ENCODE results near the gene CAT. TPM values are rescaled to one million over a fixed set of nuclear protein-coding genes. Genes with fewer than 3 reads are reported as not detected.

Gene CAT
- total RNA-seq, 4 donors from 2014 or later = 21.9 to 99.0 (median 39.9) TPM

GRCh38 chr11:34397811-34398210 lies 40.9 kb upstream of the CAT start:
- no peak overlapping the region for H3K27ac ChIP-seq
- no peak for DNase-seq
- peaks cover 0 to 14% (median 4%) of the 10 kb centered on the region in 3 donors for H3K4me1 ChIP-seq
- H3K27me3 ChIP-seq = peaks cover 0 to 95% (median 3%) of the 10 kb centered on the region in 4 donors
- no peak for TF ChIP-seq POLR2A (IDR thresholded peaks at IDR 0.05)
- no peak for TF ChIP-seq CTCF (IDR thresholded peaks at IDR 0.05)
- no peaks in the 10 kb centered on the region for H3K36me3 ChIP-seq
- intact Hi-C loops (cut with DNase I) = no loop called here
- 85 to 87% methylated on average over 2 of the region's 2 CpGs for WGBS, 2 donors
- H3K4me3 ChIP-seq = no peak overlapping the region
- peaks cover 0 to 16% (median 8%) of the 10 kb centered on the region in 3 donors for H3K9me3 ChIP-seq

- WGBS, 2 donors = 54 to 68% methylated on average over 4 of the region's 4 CpGs
- Histone ChIP-seq H3K36me3 (no peaks in the 10 kb centered on the region), H3K9me3 (no peaks in the 10 kb centered on the region), H3K4me3 (no peak overlapping the region), H3K27me3 (peaks cover 0 to 84% (median 0%) of the 10 kb centered on the region in 4 donors), H3K4me1 (peaks cover 0 to 24% (median 0%) of the 10 kb centered on the region in 3 donors), H3K27ac (no peak overlapping the region)
- TF ChIP-seq POLR2A (IDR thresholded peaks at IDR 0.05) (no peak), CTCF (IDR thresholded peaks at IDR 0.05) (no peak)
- DNase-seq = no peak
- intact Hi-C loops (cut with DNase I) = no loop called here
Measured at GRCh38 chr11:34403431-34403830, 35.3 kb upstream of the CAT start.

GRCh38 chr11:34404280-34404679 lies 34.5 kb upstream of the CAT start:
- peaks cover 0 to 24% (median 0%) of the 10 kb centered on the region in 3 donors for H3K4me1 ChIP-seq
- no peak for DNase-seq
- peaks cover 0 to 76% (median 0%) of the 10 kb centered on the region in 4 donors for H3K27me3 ChIP-seq
- H3K36me3 ChIP-seq = no peaks in the 10 kb centered on the region
- intact Hi-C loops (cut with DNase I) = no loop called here
- no peak overlapping the region for H3K27ac ChIP-seq
- no peak overlapping the region for H3K4me3 ChIP-seq
- TF ChIP-seq CTCF (IDR thresholded peaks at IDR 0.05) (no peak), POLR2A (IDR thresholded peaks at IDR 0.05) (no peak)
- WGBS, 2 donors = 81 to 87% methylated on average over 6 of the region's 6 CpGs
- no peaks in the 10 kb centered on the region for H3K9me3 ChIP-seq

GRCh38 chr11:34405079-34405858 lies 33.5 kb upstream of the CAT start:
- no peak for TF ChIP-seq CTCF (IDR thresholded peaks at IDR 0.05)
- TF ChIP-seq POLR2A (IDR thresholded peaks at IDR 0.05) = no peak
- Histone ChIP-seq H3K4me3 (peak overlapping the region in 1 of 4 donors; percentile 42), H3K9me3 (no peaks in the 10 kb centered on the region), H3K27ac (no peak overlapping the region), H3K27me3 (peaks cover 0 to 66% (median 0%) of the 10 kb centered on the region in 4 donors), H3K4me1 (peaks cover 0 to 24% (median 0%) of the 10 kb centered on the region in 3 donors), H3K36me3 (no peaks in the 10 kb centered on the region)
- intact Hi-C loops (cut with DNase I) = no loop called here
- 15 to 32% methylated on average over 6 of the region's 7 CpGs for WGBS, 2 donors
- DNase-seq = no peak

GRCh38 chr11:34406413-34406812 lies 32.3 kb upstream of the CAT start:
- Histone ChIP-seq H3K4me3 (no peak overlapping the region), H3K27me3 (peaks cover 0 to 60% (median 0%) of the 10 kb centered on the region in 4 donors), H3K36me3 (no peaks in the 10 kb centered on the region), H3K4me1 (peaks cover 0 to 24% (median 0%) of the 10 kb centered on the region in 3 donors), H3K27ac (no peak overlapping the region), H3K9me3 (no peaks in the 10 kb centered on the region)
- 84 to 86% methylated on average over 3 of the region's 3 CpGs for WGBS, 2 donors
- TF ChIP-seq CTCF (IDR thresholded peaks at IDR 0.05) (no peak), POLR2A (IDR thresholded peaks at IDR 0.05) (no peak)
- intact Hi-C loops (cut with DNase I) = no loop called here
- no peak for DNase-seq
